GM18511 (cell line): ENCODE data around the gene SLC22A1.
"Not testable (repeated sequence)": the region's sequence is repeated elsewhere in the genome, so short reads cannot be mapped to it uniquely, and the experiment has no call there.

Experiments used
- ATAC-seq: cut with Tn5 transposase; IDR thresholded peaks from one replicate; pipeline ENCODE4 v1.9.1; 2021; ENCODE audit warnings: mild to moderate bottlenecking, moderate library complexity; ENCODE audit not compliant: unreplicated experiment

SLC22A1 gene

DNA sequence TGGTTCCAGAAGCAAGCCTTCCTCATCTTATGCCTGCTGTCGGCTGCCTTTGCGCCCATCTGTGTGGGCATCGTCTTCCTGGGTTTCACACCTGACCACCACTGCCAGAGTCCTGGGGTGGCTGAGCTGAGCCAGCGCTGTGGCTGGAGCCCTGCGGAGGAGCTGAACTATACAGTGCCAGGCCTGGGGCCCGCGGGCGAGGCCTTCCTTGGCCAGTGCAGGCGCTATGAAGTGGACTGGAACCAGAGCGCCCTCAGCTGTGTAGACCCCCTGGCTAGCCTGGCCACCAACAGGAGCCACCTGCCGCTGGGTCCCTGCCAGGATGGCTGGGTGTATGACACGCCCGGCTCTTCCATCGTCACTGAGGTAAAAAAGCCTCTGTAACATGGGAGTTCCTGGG is 366 bp downstream of the SLC22A1 start:
- ATAC-seq, result no peak

- ATAC-seq, result no peak
Measured at GRCh38 chr6:160122744-160123143, 1.1 kb downstream of the SLC22A1 start.

DNA sequence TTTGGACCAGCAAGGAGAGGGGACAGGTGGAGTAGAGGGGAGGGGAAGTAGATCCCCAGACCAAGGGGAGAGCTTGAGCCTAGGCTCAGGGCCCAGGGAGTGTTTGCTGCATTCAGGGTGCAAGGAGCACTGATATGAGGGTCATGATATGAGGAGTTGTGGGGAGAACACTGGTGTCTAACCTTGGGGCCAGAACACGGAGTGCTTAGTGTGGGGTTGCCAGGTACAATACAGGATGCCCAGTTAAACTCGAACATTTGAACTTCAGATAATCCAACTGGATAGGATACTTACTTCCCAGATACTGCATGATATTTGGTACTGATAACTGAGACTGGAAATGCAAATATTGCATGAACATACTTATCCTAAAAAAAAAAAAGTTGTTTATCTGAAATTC is 2.4 kb downstream of the SLC22A1 start:
- ATAC-seq, result no peak

DNA sequence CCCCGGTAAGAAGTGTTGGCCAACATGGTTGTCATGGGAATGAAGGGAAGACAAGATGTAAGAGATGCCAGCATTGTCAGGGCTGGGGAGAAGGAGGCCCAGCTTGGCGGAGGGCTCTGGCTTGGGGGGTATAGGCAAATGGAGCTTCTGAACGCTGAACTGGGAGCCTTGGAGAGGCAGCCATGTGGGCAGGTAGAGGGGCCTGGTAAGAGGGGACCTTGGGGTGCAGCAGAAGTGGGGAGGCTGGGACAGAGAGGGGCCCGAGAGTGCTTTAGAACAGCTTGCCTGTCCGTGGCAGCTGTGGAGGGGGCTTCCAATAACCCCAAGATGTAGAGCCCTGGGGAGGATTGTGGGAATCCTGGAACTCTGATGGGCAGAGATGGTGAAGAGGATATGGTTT is 3.0 kb downstream of the SLC22A1 start:
- ATAC-seq, result no peak

- ATAC-seq, result not testable (repeated sequence)
Measured at GRCh38 chr6:160125105-160125504, 3.5 kb downstream of the SLC22A1 start.

DNA sequence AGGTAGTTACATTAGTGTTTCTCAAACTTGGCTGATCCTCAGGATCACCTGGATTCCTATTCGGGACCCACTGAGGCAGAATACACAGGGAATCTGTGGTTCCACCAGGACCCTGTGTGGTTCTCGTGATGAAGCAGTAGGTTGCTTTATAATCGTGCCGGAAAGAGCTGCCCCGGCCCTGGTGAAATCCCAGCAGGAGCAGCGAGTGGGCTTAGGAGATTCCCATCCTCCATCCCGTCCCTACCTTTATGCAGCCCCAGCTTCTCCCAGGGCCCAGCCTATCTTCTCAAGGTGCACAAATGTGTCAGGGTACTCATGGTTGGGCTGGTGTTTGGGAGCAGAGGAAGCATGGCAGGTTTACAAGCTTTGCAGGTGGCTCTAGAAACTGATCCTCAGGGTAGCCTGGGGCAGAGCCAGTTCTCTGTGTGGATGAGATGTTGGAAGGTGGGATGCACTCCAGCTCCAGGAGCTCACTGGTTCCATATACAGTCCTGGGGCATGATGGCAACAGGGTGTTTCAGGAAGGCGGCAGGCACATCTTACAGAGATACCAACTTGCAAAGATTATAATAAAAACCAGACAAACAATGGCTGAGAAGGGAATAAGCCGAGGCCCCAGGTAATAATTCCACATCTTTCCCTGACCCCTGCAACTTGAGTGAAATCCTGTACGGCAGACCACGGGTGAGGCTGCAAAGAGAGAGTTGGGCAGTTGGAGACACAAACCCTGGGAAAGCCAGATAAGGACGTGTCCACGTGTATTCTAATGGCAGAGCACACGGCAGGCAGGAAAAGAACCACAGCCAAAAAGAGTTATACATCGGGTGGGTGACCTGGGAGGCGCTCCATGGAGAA is 5.9 kb downstream of the SLC22A1 start:
- no peak for ATAC-seq

GRCh38 chr6:160128125-160128683 is 6.6 kb downstream of the SLC22A1 start:
- no peak for ATAC-seq

DNA sequence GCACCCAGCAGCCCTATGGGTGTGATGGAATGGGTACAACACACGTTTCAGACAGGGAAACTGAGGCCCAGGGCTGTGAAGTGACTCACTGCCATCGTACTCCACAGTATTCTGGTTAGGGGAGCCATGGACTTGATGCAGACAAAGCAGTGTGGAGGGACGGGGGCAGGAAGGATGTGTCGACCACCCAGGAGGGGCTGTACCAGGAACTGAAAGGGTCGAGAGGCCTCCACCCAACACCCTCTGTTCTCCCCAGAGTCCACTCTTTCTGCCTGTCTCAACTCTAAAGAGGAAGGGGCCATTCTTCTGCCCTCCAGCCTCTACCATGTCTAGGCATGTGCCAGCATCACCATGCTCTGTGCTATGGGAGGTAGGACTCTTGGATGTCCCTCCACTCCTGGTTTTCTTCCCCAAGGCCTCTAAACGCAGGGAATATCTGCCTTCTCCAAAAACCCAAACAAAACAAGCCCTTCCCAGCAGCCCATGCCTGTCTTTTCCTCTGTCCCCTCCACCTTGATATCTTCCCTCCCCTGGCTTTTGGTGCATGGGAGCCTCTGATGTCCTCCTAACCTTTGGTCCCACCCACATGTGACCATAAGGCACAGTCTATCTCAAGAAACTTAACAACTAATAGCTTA is 7.4 kb downstream of the SLC22A1 start:
- no peak for ATAC-seq

DNA sequence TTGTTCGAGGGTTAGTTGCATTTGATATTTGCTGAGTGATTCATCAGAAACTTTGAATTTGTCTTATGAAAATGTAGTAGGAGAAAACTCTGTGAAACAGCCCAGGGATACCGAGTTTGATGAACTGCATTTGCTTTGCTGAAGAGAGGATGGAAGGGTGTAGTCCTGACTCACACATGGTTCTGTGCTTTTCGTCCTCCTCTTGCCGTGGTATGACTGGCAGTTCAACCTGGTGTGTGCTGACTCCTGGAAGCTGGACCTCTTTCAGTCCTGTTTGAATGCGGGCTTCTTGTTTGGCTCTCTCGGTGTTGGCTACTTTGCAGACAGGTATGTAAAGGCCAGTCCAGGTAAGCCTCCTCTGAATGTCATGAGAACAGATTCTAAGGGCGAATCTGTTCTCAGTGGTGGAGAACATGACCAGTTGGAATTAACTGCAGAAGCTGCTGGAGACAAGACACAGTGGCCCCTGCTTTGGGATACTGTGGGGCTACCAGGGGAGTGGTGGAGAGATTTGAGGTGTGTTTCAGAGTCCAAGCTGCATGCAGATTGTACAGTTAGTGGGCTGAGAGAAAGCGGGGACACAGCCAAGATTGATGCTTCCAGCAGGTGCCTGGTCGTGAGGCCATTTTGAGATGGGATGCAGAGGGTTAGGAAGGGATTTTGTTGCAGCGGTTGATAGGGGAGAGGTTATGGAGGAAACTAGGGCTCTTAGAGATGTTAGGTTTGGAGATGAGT is 8.4 kb downstream of the SLC22A1 start:
- ATAC-seq, result no peak

DNA sequence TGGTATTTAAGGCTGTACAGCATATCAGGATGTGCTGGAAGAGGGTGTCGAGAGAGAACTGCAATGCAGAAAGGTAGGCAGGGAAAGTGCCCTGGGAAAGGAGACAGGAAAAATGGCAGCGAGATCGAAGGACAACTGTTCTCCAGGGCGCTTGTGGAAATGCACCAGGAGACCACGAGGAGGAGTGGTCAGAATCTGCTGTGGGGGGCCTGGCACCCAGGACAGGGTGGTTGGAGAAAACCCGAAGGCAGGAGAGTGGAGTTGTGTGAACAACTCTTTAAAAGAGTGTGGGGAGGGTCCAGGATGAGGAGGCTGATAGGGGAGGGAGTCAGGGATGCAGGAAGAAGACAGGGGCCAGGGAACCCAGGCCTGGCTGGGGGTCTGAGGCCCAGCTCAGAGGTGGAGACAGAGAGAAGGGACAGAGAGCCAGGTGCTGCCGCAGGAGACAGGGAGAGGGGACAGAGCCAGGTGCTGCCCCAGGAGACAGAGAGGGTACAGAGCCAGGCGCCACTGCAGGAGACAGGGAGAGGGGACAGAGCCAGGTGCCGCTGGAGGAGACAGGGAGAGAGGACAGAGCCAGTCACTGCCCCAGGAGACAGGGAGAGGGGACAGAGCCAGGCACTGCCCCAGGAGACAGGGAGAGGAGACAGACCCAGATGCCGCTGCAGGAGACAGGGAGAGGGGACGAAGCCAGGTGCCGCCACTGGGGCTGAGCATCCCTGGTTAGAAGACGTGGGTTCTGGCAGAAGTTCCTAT is 9.3 kb downstream of the SLC22A1 start:
- no peak for ATAC-seq

- ATAC-seq, result no peak
Measured at GRCh38 chr6:160131636-160132296, 10.2 kb downstream of the SLC22A1 start.

DNA sequence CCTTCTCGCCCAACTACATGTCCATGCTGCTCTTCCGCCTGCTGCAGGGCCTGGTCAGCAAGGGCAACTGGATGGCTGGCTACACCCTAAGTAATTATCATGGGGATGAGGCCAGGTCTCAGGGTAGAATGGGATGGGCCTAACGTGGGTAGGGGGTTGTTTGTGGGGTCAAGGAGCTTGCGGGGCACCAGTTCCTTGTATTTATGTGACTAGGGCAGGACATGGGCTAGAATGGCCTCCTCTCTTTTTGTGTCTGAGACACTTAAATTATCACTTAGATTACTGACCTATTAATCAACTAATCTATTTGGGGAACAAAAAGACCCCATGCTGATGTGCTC is 10.7 kb downstream of the SLC22A1 start:
- no peak for ATAC-seq

DNA sequence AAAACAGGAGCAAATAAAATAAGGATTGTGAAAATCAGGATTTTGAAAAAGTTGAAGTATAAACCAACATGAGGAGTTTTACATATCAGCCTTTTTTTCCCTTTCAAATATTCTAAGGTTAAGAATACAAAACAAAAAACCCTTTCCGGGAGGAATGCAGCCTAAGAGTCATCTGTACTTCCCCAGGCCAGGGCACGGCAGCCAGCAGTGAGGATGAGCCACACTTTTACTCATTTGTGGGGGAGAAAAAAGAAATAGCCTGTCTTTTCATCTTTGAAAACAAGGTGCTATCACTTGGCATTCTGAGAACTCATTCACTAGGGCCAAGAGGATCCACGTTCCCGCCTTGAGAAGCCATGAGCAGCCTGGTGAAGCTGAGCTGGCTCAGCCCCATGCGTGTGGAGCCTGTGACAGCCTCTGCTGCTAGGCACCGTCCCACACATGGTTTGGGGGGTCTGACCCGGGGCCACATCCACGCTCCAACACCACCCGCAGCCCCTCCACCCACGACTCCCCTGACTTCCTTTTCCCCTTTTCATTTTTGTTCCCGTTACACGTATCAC is 11.2 kb downstream of the SLC22A1 start:
- no peak for ATAC-seq

GRCh38 chr6:160133441-160134336 is 12.1 kb downstream of the SLC22A1 start:
- no peak for ATAC-seq

GRCh38 chr6:160134337-160134751 is 12.7 kb downstream of the SLC22A1 start:
- ATAC-seq, result not testable (repeated sequence)

DNA sequence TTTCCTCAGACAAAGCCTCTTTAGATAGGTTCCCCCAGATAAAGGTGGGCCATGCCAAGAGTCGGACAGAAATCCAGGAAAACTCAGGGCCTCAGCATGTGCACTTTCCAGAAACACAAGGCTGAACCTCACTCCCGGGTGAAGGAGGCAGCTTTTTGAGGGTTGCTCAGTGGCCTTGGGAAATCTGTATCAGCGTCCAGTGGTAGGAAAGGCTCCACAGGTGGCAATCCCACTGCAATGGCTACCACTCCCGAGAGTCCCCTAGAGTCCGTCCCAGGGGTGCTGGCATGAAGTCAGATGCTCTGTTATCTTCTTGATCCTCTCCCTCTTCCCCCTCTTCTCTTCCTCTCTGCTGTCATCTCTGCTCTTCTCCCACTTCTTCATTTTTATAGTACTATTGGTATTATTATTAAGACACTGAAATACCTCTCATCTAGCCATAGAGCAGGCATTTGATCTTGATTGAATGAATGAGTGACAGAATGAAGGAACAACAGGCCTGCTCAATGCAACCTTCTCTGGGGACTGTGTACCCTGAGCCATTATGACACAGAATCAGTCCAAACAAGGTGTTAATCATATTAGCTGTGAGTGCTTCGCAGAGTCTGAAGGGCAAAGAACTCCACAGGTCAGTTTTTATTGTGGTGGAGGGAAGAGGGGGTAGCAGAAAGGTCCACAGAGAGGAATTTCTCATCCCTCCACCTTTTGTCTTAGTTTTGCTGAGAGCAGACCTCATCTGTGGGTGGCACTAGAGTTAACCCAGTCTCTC is 13.3 kb downstream of the SLC22A1 start:
- ATAC-seq, result no peak

GRCh38 chr6:160135907-160136655 is 14.5 kb downstream of the SLC22A1 start:
- no peak for ATAC-seq
